GM12878 (cell line): ENCODE results near the gene SAP30L. TPM values are rescaled to one million over a fixed set of nuclear protein-coding genes. Genes with fewer than 3 reads are reported as not detected.

Experiments used
- ATAC-seq: fragments of 200-7000 bp; cut with Tn5 transposase; 3 replicates; pipeline ENCODE4 v1.9.1; 2020; ENCODE audit warnings: mild to moderate bottlenecking, moderate library complexity
- BruUV-seq: library from RNA; stranded (reverse); fragments of 400-500 nt; replicated peaks from 2 replicates; lab custom pipeline; 2021; lab: Mats Ljungman, UMichigan
- CTCF ChIA-PET: fragments of 300-600 bp; sonication (Branson Sonifier 250); formaldehyde crosslinking; extraction: SDS; loops from one replicate; lab custom pipeline; 2021; ENCODE audit warnings: inconsistent platforms; lab: Yijun Ruan, JAX
- POLR2A ChIA-PET: fragments of 350-600 bp; formaldehyde crosslinking; extraction: SDS; loops from one replicate; lab custom pipeline; 2021; ENCODE audit warnings: inconsistent platforms; lab: Charles Lee
- RAD21 ChIA-PET: fragments of 300-600 bp; sonication (Branson Sonifier 250); formaldehyde crosslinking; loops from one replicate; lab custom pipeline; 2023; ENCODE audit warnings: antibody characterized with exemption; ENCODE audit not compliant: unreplicated experiment; lab: Charles Lee
- SMC1A ChIA-PET: fragments of 300-600 bp; sonication (Branson Sonifier 250); formaldehyde crosslinking; loops from one replicate; lab custom pipeline; 2023; ENCODE audit not compliant: unreplicated experiment, uncharacterized antibody; lab: Charles Lee
- DNase-seq: peaks from one replicate; pipeline ENCODE4 v3.0.0-alpha.2; 2011; ENCODE audit warnings: low read depth, low spot score
- FAIRE-seq: peaks from 3 replicates; lab custom pipeline; 2011; peaks lifted over from hg19 to GRCh38; lab: Jason Lieb, UNC
- H2AFZ ChIP-seq: 2 replicates; pipeline ENCODE4 v1.6.0; 2011; ENCODE audit warnings: low read depth, low read length, control low read depth; ENCODE audit not compliant: control insufficient read depth
- H3K27ac ChIP-seq: 2 replicates; pipeline ENCODE4 v1.5.1; 2011; ENCODE audit warnings: control low read depth; ENCODE audit not compliant: control insufficient read depth, insufficient read depth
- H3K27me3 ChIP-seq, 2 experiments: replicated peaks in 1 of 2; 2 replicates each; pipeline versions ENCODE4 v1.6.0 to v1.6.1; 2011; ENCODE audit warnings: low read length in 1 of 2; ENCODE audit not compliant: control insufficient read depth in 2 of 2, insufficient read depth in 2 of 2
- H3K36me3 ChIP-seq, 2 experiments: 2 replicates each; pipeline ENCODE4 v1.5.1; 2011; ENCODE audit warnings: low read length in 1 of 2; ENCODE audit not compliant: control insufficient read depth in 2 of 2, insufficient read depth in 2 of 2
- H3K4me1 ChIP-seq: 2 replicates; pipeline ENCODE4 v1.6.1; 2011; ENCODE audit warnings: mild to moderate bottlenecking, low read length, moderate library complexity, mixed read lengths; ENCODE audit not compliant: control insufficient read depth, insufficient read depth
- H3K4me2 ChIP-seq: 2 replicates; pipeline ENCODE4 v1.6.0; 2011; ENCODE audit warnings: control low read depth; ENCODE audit not compliant: control insufficient read depth, insufficient read depth
- H3K4me3 ChIP-seq: fragments of 200-600 bp; sonication (generic); 2 replicates; pipeline ENCODE4 v1.5.1; 2016
- H3K79me2 ChIP-seq: 2 replicates; pipeline ENCODE4 v1.6.0; 2011; ENCODE audit warnings: low read length; ENCODE audit not compliant: control insufficient read depth, insufficient read depth
- H3K9ac ChIP-seq: 2 replicates; pipeline ENCODE4 v1.8.0; 2011; ENCODE audit warnings: low read length, control low read depth, mixed read lengths; ENCODE audit not compliant: control insufficient read depth, insufficient read depth
- H3K9me3 ChIP-seq: replicated peaks from 3 replicates; pipeline ENCODE4 v1.5.1; 2011; ENCODE audit warnings: mild to moderate bottlenecking, low read length; ENCODE audit not compliant: control insufficient read depth, insufficient read depth
- H4K20me1 ChIP-seq: 2 replicates; pipeline ENCODE4 v1.6.0; 2011; ENCODE audit not compliant: control insufficient read depth, insufficient read depth
- CBX3 ChIP-seq: fragments of 200-600 bp; sonication (generic); IDR thresholded peaks from 2 replicates; pipeline ENCODE4 v1.6.1; 2016; ENCODE audit warnings: low read depth, borderline replicate concordance
- CUX1 ChIP-seq: IDR thresholded peaks from 2 replicates; pipeline ENCODE4 v1.6.1; 2012; ENCODE audit warnings: improper control_type of control experiment, low read depth, low read length; ENCODE audit not compliant: insufficient replicate concordance
- NFYA ChIP-seq: IDR thresholded peaks from 2 replicates; pipeline ENCODE4 v1.6.1; 2011; ENCODE audit warnings: low read depth, mild to moderate bottlenecking, low read length, improper control_type of control experiment, borderline replicate concordance
- NR2F1 ChIP-seq: fragments of 450-650 bp; conservative IDR thresholded peaks from 2 replicates; pipeline ENCODE4 v1.6.1; 2017; ENCODE audit warnings: mild to moderate bottlenecking
- PAX5 ChIP-seq: IDR thresholded peaks from 2 replicates; pipeline ENCODE4 v1.6.1; 2011; ENCODE audit warnings: low read depth, low read length, borderline replicate concordance
- POLR2AphosphoS2 ChIP-seq: IDR thresholded peaks from 2 replicates; pipeline ENCODE4 v1.6.1; 2011; ENCODE audit warnings: low read depth, mild to moderate bottlenecking, low read length, improper control_type of control experiment, moderate library complexity
- POLR2AphosphoS5 ChIP-seq: IDR thresholded peaks from 2 replicates; pipeline ENCODE4 v1.6.1; 2011; ENCODE audit warnings: mild to moderate bottlenecking, low read length, inconsistent platforms
- SMAD1 ChIP-seq: fragments of 450-650 bp; IDR thresholded peaks from 2 replicates; pipeline ENCODE4 v1.6.1; 2018; ENCODE audit warnings: mild to moderate bottlenecking, low read depth; ENCODE audit not compliant: partially characterized antibody
- SMC3 ChIP-seq: IDR thresholded peaks from 2 replicates; pipeline ENCODE4 v1.6.1; 2011; ENCODE audit warnings: low read length, improper control_type of control experiment, borderline replicate concordance
- YBX1 ChIP-seq: fragments of 450-650 bp; IDR thresholded peaks from 2 replicates; pipeline ENCODE4 v1.6.1; 2016; ENCODE audit warnings: antibody characterized with exemption
- ZNF622 ChIP-seq: fragments of 450-650 bp; IDR thresholded peaks from 2 replicates; pipeline ENCODE4 v1.6.1; 2017; ENCODE audit warnings: mild to moderate bottlenecking, inconsistent platforms
- WGBS: methylation state at CpG from one replicate; pipeline ENCODE4 v1.1.6; 2016; ENCODE audit warnings: low lambda C conversion rate; ENCODE audit not compliant: insufficient replicate concordance, insufficient coverage; ENCODE audit errors: missing lambda C conversion rate; 5-methylcytosine and 5-hydroxymethylcytosine counted together
- in situ Hi-C: fragments of 300-500 bp; cut with MboI; formaldehyde crosslinking; loops from 9 replicates; pipeline ENCODE4 v1.14.3; 2018; ENCODE audit warnings: mixed read lengths
- intact Hi-C: fragments of 100-400 bp; cut with micrococcal nuclease; formaldehyde crosslinking; loops from one replicate; pipeline ENCODE4 v1.14.2; 2022; ENCODE audit not compliant: unreplicated experiment
- polyA plus RNA-seq, 11 experiments: library from polyadenylated mRNA; depleted of rRNA in 4 of 11; unstranded in 6 of 11; stranded (reverse) in 5 of 11; fragments of >200 nt; fragmentation: Nextera tagmentation in 4 of 11; fragmentation: Illumina TruSeq in 1 of 11; extraction: Ambion mirVana in 4 of 11; extraction: Trizol in 1 of 11; gene quantifications; 1 replicate in 1 of 11; 2 replicates in 10 of 11; pipeline versions ENCODE4 v1.2.1 to v1.2.3, GENCODE V29; 2011 to 2016; ENCODE audit warnings: inconsistent platforms in 2 of 11, missing spikeins in 2 of 11, low read depth in 1 of 11
- total RNA-seq, 4 experiments: library from RNA; depleted of rRNA in 3 of 4; stranded (reverse); fragments of >200 nt in 3 of 4; fragmentation: Illumina TruSeq in 1 of 4; extraction: Trizol in 1 of 4; gene quantifications; 2 replicates each; pipeline versions ENCODE4 v1.2.1 to v1.2.3, GENCODE V29; 2013 to 2021
- TF ChIP-seq, protein P1 (sequence below): IDR thresholded peaks from 2 replicates; pipeline ENCODE4 v1.6.1; 2011; ENCODE audit warnings: low read depth, low read length, improper control_type of control experiment, borderline replicate concordance
- TF ChIP-seq, protein P2 (sequence below): IDR thresholded peaks from 2 replicates; pipeline ENCODE4 v1.6.1; 2011; ENCODE audit warnings: mild to moderate bottlenecking, low read depth, low read length, moderate library complexity; ENCODE audit not compliant: insufficient replicate concordance

SAP30L gene
- total and polyA plus RNA-seq, 10 of the 15 experiments (the other 5 are each of a cell fraction or from before 2014, with no cell fraction given) = 2.4 to 36.8 (median 15.7) TPM

DNA sequence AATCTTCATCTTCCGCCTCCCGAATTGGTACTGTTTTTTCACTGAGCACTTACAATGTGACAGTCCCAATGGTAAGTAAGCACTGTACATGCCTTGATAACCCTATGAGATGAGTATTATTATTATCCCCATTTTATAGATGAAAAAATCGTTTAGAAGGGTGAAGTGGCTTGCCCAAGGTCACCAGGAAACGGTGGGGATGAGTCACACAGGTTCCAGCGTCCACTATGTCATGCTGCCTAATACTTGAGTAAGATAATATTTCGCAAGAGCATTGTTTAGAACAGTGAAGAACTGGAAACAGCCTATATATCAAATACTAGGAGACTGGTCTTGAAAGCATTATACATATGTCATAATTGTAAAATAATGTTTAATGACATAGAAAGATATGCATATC, 19.4 kb downstream of the SAP30L start (continued):
- no peak for TF ChIP-seq CUX1
- no peak for TF ChIP-seq ZNF622
- TF ChIP-seq POLR2AphosphoS2 = no peak
- TF ChIP-seq, all 136 proteins: peak for 0

DNA sequence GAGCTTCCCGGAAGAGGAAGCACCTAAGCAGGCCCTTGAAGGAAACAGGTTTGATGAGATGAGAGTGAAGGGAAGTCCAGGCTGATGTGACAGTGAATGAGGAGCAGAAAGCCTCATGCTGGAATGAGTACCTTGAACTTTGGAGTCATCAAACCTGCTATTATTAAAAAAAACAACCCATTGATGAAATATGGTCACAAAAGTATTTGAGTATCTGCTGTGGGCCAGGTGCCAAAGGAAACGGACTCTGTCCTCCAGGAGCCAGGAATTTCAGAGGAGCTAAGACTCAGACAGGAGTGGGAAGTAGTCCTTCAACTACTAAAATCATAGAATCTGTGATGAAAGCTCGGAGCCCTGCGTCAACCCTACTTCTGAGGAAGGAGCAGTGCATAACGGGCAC, 20.4 kb downstream of the SAP30L start:
- CTCF ChIA-PET = interaction anchor here (0.6 to 8.6 kb wide), 28 partner anchors 14 to 492 kb away, joined by 3 to 135 read pairs (median 4); no protein-coding TSS in a partner anchor
- Histone ChIP-seq H3K36me3 (no peaks in the 10 kb centered on the region), H3K4me2 (no peak overlapping the region), H3K4me3 (no peak overlapping the region), H3K79me2 (no peaks in the 10 kb centered on the region), H3K27ac (no peak overlapping the region), H4K20me1 (no peaks in the 10 kb centered on the region), H3K4me1 (peaks cover 9% of the 10 kb centered on the region), H3K9ac (no peak overlapping the region), H2AFZ (no peak overlapping the region), H3K9me3 (no peaks in the 10 kb centered on the region), H3K27me3 (no peaks in the 10 kb centered on the region)
- ATAC-seq (no peak), FAIRE-seq (no peak), DNase-seq (no peak)
- no TSS peak for BruUV-seq
- SMC1A ChIA-PET = interaction anchor here (0.8 to 6.8 kb wide), 16 partner anchors 12 to 394 kb away, joined by 3 to 90 read pairs (median 6); no protein-coding TSS in a partner anchor
- intact Hi-C loops (loop anchor here (5.0 kb wide), 1 partner anchor 489 kb away; no protein-coding TSS in a partner anchor), in situ Hi-C loops (loop anchor here (5.0 kb wide), 1 partner anchor 141 kb away; no protein-coding TSS in a partner anchor)
- POLR2A ChIA-PET = no interaction called here
- RAD21 ChIA-PET = interaction anchor here (0.7 to 5.7 kb wide), 10 partner anchors 19 to 492 kb away, joined by 3 to 81 read pairs (median 8); no protein-coding TSS in a partner anchor
- 51% methylated on average over 5 of the region's 5 CpGs for WGBS
- TF ChIP-seq CBX3 = no peak
- no peak for TF ChIP-seq NR2F1
- TF ChIP-seq, protein P1, sequence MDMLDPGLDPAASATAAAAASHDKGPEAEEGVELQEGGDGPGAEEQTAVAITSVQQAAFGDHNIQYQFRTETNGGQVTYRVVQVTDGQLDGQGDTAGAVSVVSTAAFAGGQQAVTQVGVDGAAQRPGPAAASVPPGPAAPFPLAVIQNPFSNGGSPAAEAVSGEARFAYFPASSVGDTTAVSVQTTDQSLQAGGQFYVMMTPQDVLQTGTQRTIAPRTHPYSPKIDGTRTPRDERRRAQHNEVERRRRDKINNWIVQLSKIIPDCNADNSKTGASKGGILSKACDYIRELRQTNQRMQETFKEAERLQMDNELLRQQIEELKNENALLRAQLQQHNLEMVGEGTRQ = no peak
- TF ChIP-seq SMAD1 = no peak
- TF ChIP-seq SMC3 = no peak
- TF ChIP-seq POLR2AphosphoS5 = no peak
- TF ChIP-seq, protein P2, sequence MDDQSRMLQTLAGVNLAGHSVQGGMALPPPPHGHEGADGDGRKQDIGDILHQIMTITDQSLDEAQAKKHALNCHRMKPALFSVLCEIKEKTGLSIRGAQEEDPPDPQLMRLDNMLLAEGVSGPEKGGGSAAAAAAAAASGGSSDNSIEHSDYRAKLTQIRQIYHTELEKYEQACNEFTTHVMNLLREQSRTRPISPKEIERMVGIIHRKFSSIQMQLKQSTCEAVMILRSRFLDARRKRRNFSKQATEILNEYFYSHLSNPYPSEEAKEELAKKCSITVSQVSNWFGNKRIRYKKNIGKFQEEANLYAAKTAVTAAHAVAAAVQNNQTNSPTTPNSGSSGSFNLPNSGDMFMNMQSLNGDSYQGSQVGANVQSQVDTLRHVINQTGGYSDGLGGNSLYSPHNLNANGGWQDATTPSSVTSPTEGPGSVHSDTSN = no peak
- TF ChIP-seq NFYA = no peak
- no peak for TF ChIP-seq YBX1
- TF ChIP-seq PAX5 = no peak
